ENCODE data around the gene ZCCHC24.

ZCCHC24 gene

GRCh38 chr10:79386637-79387465, 58.6 kb downstream of the ZCCHC24 start:
- no peaks in the 10 kb centered on the region for H3K9me3 Mint-ChIP-seq (ENCODE audit: low read depth)
- H3K27ac Mint-ChIP-seq, result no peak overlapping the region
- H3K27me3 Mint-ChIP-seq, result no peaks in the 10 kb centered on the region
- no peak overlapping the region for H3K4me3 Mint-ChIP-seq
- no peaks in the 10 kb centered on the region for H3K36me3 Mint-ChIP-seq
- no peaks in the 10 kb centered on the region for H3K4me1 Mint-ChIP-seq (ENCODE audit: low read depth)

GRCh38 chr10:79385804-79386531, 59.5 kb downstream of the ZCCHC24 start:
- Mint-ChIP-seq H3K36me3 (no peaks in the 10 kb centered on the region), H3K9me3 (ENCODE audit: low read depth) (no peaks in the 10 kb centered on the region), H3K4me1 (ENCODE audit: low read depth) (no peaks in the 10 kb centered on the region), H3K27ac (no peak overlapping the region), H3K4me3 (no peak overlapping the region), H3K27me3 (no peaks in the 10 kb centered on the region)

GRCh38 chr10:79385392-79385795, 60.0 kb downstream of the ZCCHC24 start:
- H3K4me1 Mint-ChIP-seq (ENCODE audit: low read depth), result no peaks in the 10 kb centered on the region
- no peak overlapping the region for H3K4me3 Mint-ChIP-seq
- no peaks in the 10 kb centered on the region for H3K9me3 Mint-ChIP-seq (ENCODE audit: low read depth)
- H3K27ac Mint-ChIP-seq, result no peak overlapping the region
- H3K27me3 Mint-ChIP-seq, result no peaks in the 10 kb centered on the region
- H3K36me3 Mint-ChIP-seq, result no peaks in the 10 kb centered on the region

- H3K4me3 Mint-ChIP-seq, result no peak overlapping the region
- H3K27me3 Mint-ChIP-seq, result no peaks in the 10 kb centered on the region
- no peaks in the 10 kb centered on the region for H3K36me3 Mint-ChIP-seq
- no peaks in the 10 kb centered on the region for H3K9me3 Mint-ChIP-seq (ENCODE audit: low read depth)
- H3K27ac Mint-ChIP-seq, result no peak overlapping the region
- no peaks in the 10 kb centered on the region for H3K4me1 Mint-ChIP-seq (ENCODE audit: low read depth)
Observed at GRCh38 chr10:79384773-79385391, 60.5 kb downstream of the ZCCHC24 start.

GRCh38 chr10:79383974-79384606, 61.3 kb downstream of the ZCCHC24 start:
- Mint-ChIP-seq H3K27me3 (no peaks in the 10 kb centered on the region), H3K36me3 (no peaks in the 10 kb centered on the region), H3K4me3 (no peak overlapping the region), H3K4me1 (ENCODE audit: low read depth) (no peaks in the 10 kb centered on the region), H3K9me3 (ENCODE audit: low read depth) (no peaks in the 10 kb centered on the region), H3K27ac (no peak overlapping the region)

GRCh38 chr10:79382491-79382941, 62.9 kb downstream of the ZCCHC24 start:
- Mint-ChIP-seq H3K4me1 (ENCODE audit: low read depth) (no peaks in the 10 kb centered on the region), H3K27ac (no peak overlapping the region), H3K27me3 (no peaks in the 10 kb centered on the region), H3K4me3 (no peak overlapping the region), H3K36me3 (no peaks in the 10 kb centered on the region), H3K9me3 (ENCODE audit: low read depth) (no peaks in the 10 kb centered on the region)

GRCh38 chr10:79381804-79382221, 63.6 kb downstream of the ZCCHC24 start:
- Mint-ChIP-seq H3K27me3 (no peaks in the 10 kb centered on the region), H3K9me3 (ENCODE audit: low read depth) (no peaks in the 10 kb centered on the region), H3K4me1 (ENCODE audit: low read depth) (no peaks in the 10 kb centered on the region), H3K36me3 (no peaks in the 10 kb centered on the region), H3K4me3 (no peak overlapping the region), H3K27ac (no peak overlapping the region)

- H3K4me3 Mint-ChIP-seq, result no peak overlapping the region
- H3K9me3 Mint-ChIP-seq (ENCODE audit: low read depth), result no peaks in the 10 kb centered on the region
- H3K36me3 Mint-ChIP-seq, result no peaks in the 10 kb centered on the region
- no peaks in the 10 kb centered on the region for H3K4me1 Mint-ChIP-seq (ENCODE audit: low read depth)
- H3K27me3 Mint-ChIP-seq, result no peaks in the 10 kb centered on the region
- H3K27ac Mint-ChIP-seq, result no peak overlapping the region
Observed at GRCh38 chr10:79380946-79381721, 64.3 kb downstream of the ZCCHC24 start.

- H3K9me3 Mint-ChIP-seq (ENCODE audit: low read depth), result no peaks in the 10 kb centered on the region
- no peak overlapping the region for H3K27ac Mint-ChIP-seq
- no peaks in the 10 kb centered on the region for H3K36me3 Mint-ChIP-seq
- H3K4me1 Mint-ChIP-seq (ENCODE audit: low read depth), result no peaks in the 10 kb centered on the region
- H3K27me3 Mint-ChIP-seq, result no peaks in the 10 kb centered on the region
- no peak overlapping the region for H3K4me3 Mint-ChIP-seq
Observed at GRCh38 chr10:79380125-79380945, 65.1 kb downstream of the ZCCHC24 start.

GRCh38 chr10:79379512-79380124, 65.8 kb downstream of the ZCCHC24 start:
- Mint-ChIP-seq H3K4me1 (ENCODE audit: low read depth) (peaks cover 2% of the 10 kb centered on the region), H3K36me3 (no peaks in the 10 kb centered on the region), H3K27me3 (no peaks in the 10 kb centered on the region), H3K27ac (no peak overlapping the region), H3K9me3 (ENCODE audit: low read depth) (no peaks in the 10 kb centered on the region), H3K4me3 (no peak overlapping the region)

- H3K4me3 Mint-ChIP-seq, result no peak overlapping the region
- H3K36me3 Mint-ChIP-seq, result no peaks in the 10 kb centered on the region
- H3K27ac Mint-ChIP-seq, result no peak overlapping the region
- H3K27me3 Mint-ChIP-seq, result no peaks in the 10 kb centered on the region
- no peaks in the 10 kb centered on the region for H3K9me3 Mint-ChIP-seq (ENCODE audit: low read depth)
- peaks cover 2% of the 10 kb centered on the region for H3K4me1 Mint-ChIP-seq (ENCODE audit: low read depth)
Observed at GRCh38 chr10:79378647-79379511, 66.5 kb downstream of the ZCCHC24 start.

- peaks cover 2% of the 10 kb centered on the region for H3K4me1 Mint-ChIP-seq (ENCODE audit: low read depth)
- no peak overlapping the region for H3K4me3 Mint-ChIP-seq
- H3K27me3 Mint-ChIP-seq, result no peaks in the 10 kb centered on the region
- H3K36me3 Mint-ChIP-seq, result no peaks in the 10 kb centered on the region
- no peaks in the 10 kb centered on the region for H3K9me3 Mint-ChIP-seq (ENCODE audit: low read depth)
- H3K27ac Mint-ChIP-seq, result no peak overlapping the region
Observed at GRCh38 chr10:79378383-79378646, 67.1 kb downstream of the ZCCHC24 start.

Measured in activated naive CD8-positive, alpha-beta T cell (primary cell).